Activated T-cell treated with anti-CD3 and anti-CD28 coated beads, Interleukin-2, amount 50 U/mL, for 4 hours (primary cell): ENCODE measurements around the gene GYS2. TPM values are rescaled to one million over a fixed set of nuclear protein-coding genes. Genes with fewer than 3 reads are reported as not detected.

ENCODE experiments used
- total RNA-seq, 3 donors: library from RNA; stranded (reverse); gene quantifications; one replicate each; pipeline ENCODE4 v1.2.1, GENCODE V29; 2021

Gene GYS2
- total RNA-seq, 3 donors from 2014 or later, result 0.08 TPM; not detected in 1

Other genes with a start within 250 kb of the GYS2 start
- not detected for gene IAPP, start 231.9 kb downstream of the GYS2 start, total RNA-seq
- 10 to 100 TPM; 35.5 to 47.1 (median 45.8) TPM for gene PYROXD1, start 167.2 kb downstream of the GYS2 start, total RNA-seq
- gene RECQL, start 103.2 kb downstream of the GYS2 start, total RNA-seq, result 10 to 100 TPM; 37.0 to 57.4 (median 45.7) TPM
- 10 to 100 TPM; 45.5 to 49.8 (median 48.1) TPM for gene GOLT1B, start 103.1 kb downstream of the GYS2 start, total RNA-seq
- under 1 TPM; 0.10 to 0.27 (median 0.13) TPM for gene SPX, start 78.6 kb downstream of the GYS2 start, total RNA-seq
- 1,000 to 10,000 TPM; 1,514 to 1,661 (median 1,615) TPM for gene LDHB, start 53.0 kb upstream of the GYS2 start, total RNA-seq
- gene KCNJ8, start 169.9 kb upstream of the GYS2 start, total RNA-seq, result not detected